Smooth muscle cell (in vitro differentiated cells): Measurements from ENCODE around the gene BAHCC1. TPM values are rescaled to one million over a fixed set of nuclear protein-coding genes. Genes with fewer than 3 reads are reported as not detected.

Experiments
- DNase-seq: peaks from one replicate; lab custom pipeline; 2025; ENCODE audit not compliant: unreplicated experiment; lab: John Stamatoyannopoulos, UW
- H2AFZ ChIP-seq: fragments of 200-600 bp; sonication (generic); 2 replicates; pipeline ENCODE4 v1.6.0; 2016; ENCODE audit warnings: antibody characterized with exemption, low read depth, mild to moderate bottlenecking
- H3F3A ChIP-seq: fragments of 200-600 bp; sonication (generic); 2 replicates; pipeline ENCODE4 v1.6.0; 2017; ENCODE audit warnings: antibody characterized with exemption, low read depth
- H3K27ac ChIP-seq: fragments of 200-600 bp; sonication (generic); 2 replicates; pipeline ENCODE4 v1.5.1; 2016; ENCODE audit warnings: low read depth, mild to moderate bottlenecking
- H3K27me3 ChIP-seq: fragments of 200-600 bp; sonication (generic); 2 replicates; pipeline ENCODE4 v1.6.1; 2016; ENCODE audit warnings: low read depth, mild to moderate bottlenecking
- H3K36me3 ChIP-seq: fragments of 200-600 bp; sonication (generic); 2 replicates; pipeline ENCODE4 v1.5.1; 2016; ENCODE audit warnings: low read depth
- H3K4me1 ChIP-seq: fragments of 200-600 bp; sonication (generic); 2 replicates; pipeline ENCODE4 v1.5.1; 2016; ENCODE audit warnings: low read depth
- H3K4me2 ChIP-seq: fragments of 200-600 bp; sonication (generic); 2 replicates; pipeline ENCODE4 v1.6.0; 2016; ENCODE audit warnings: mild to moderate bottlenecking
- H3K4me3 ChIP-seq: fragments of 200-600 bp; sonication (generic); 2 replicates; pipeline ENCODE4 v1.5.1; 2016; ENCODE audit warnings: mild to moderate bottlenecking
- H3K79me2 ChIP-seq: fragments of 200-600 bp; sonication (generic); 2 replicates; pipeline ENCODE4 v1.6.0; 2016; ENCODE audit warnings: low read depth, mild to moderate bottlenecking
- H3K9ac ChIP-seq: fragments of 200-600 bp; sonication (generic); 2 replicates; pipeline ENCODE4 v1.6.0; 2016; ENCODE audit warnings: low read depth
- H3K9me3 ChIP-seq: fragments of 200-600 bp; sonication (generic); replicated peaks from 2 replicates; pipeline ENCODE4 v1.5.1; 2016; ENCODE audit warnings: low read depth
- H4K20me1 ChIP-seq: fragments of 200-600 bp; sonication (generic); 2 replicates; pipeline ENCODE4 v1.6.0; 2016; ENCODE audit warnings: low read depth
- CTCF ChIP-seq: fragments of 200-600 bp; sonication (generic); IDR thresholded peaks from 2 replicates; pipeline ENCODE4 v1.5.1; 2017; ENCODE audit warnings: borderline replicate concordance, mild to moderate bottlenecking, antibody characterized with exemption; ENCODE audit not compliant: insufficient read depth, poor library complexity, severe bottlenecking
- WGBS: methylation state at CpG from one replicate; pipeline ENCODE4 v1.1.7; 2016; ENCODE audit warnings: low lambda C conversion rate; 5-methylcytosine and 5-hydroxymethylcytosine counted together
- polyA plus RNA-seq: library from polyadenylated mRNA; unstranded; fragments of >200 nt; fragmentation: Nextera tagmentation; extraction: Ambion mirVana; gene quantifications from 2 replicates; pipeline ENCODE4 v1.2.1, GENCODE V29; 2016
- total RNA-seq: library from RNA; depleted of rRNA; stranded (reverse); fragments of >200 nt; gene quantifications from 2 replicates; pipeline ENCODE4 v1.2.3, GENCODE V29; 2014

BAHCC1 gene
- total and polyA plus RNA-seq, 2 experiments from 2014 or later = 3.2 to 4.6 TPM

- no peaks in the 10 kb centered on the region for H3K79me2 ChIP-seq
- H3K27me3 ChIP-seq = no peaks in the 10 kb centered on the region
- no peaks in the 10 kb centered on the region for H3K4me1 ChIP-seq
- H3K9ac ChIP-seq = no peak overlapping the region
- no peak overlapping the region for H3K27ac ChIP-seq
- no peak for TF ChIP-seq CTCF
- no peak overlapping the region for H3K4me2 ChIP-seq
- no peaks in the 10 kb centered on the region for H4K20me1 ChIP-seq
- H3K4me3 ChIP-seq = no peak overlapping the region
- no peaks in the 10 kb centered on the region for H3K36me3 ChIP-seq
- no peak overlapping the region for H2AFZ ChIP-seq
- 97% methylated on average over 17 of the region's 27 CpGs for WGBS
- DNase-seq = no peak
- no peaks in the 10 kb centered on the region for H3K9me3 ChIP-seq
- no peaks in the 10 kb centered on the region for H3F3A ChIP-seq
Observed at GRCh38 chr17:81444610-81445339, 49.5 kb downstream of the BAHCC1 start.

GRCh38 chr17:81445642-81446503 is 50.6 kb downstream of the BAHCC1 start:
- Histone ChIP-seq H3F3A (no peaks in the 10 kb centered on the region), H3K9ac (no peak overlapping the region), H3K4me2 (no peak overlapping the region), H4K20me1 (no peaks in the 10 kb centered on the region), H3K4me3 (no peak overlapping the region), H3K27me3 (no peaks in the 10 kb centered on the region), H3K4me1 (no peaks in the 10 kb centered on the region), H3K79me2 (no peaks in the 10 kb centered on the region), H2AFZ (no peak overlapping the region), H3K27ac (no peak overlapping the region), H3K36me3 (no peaks in the 10 kb centered on the region), H3K9me3 (no peaks in the 10 kb centered on the region)
- no peak for DNase-seq
- TF ChIP-seq CTCF = no peak
- 89% methylated on average over 29 of the region's 30 CpGs for WGBS

- 96% methylated on average over 21 of the region's 25 CpGs for WGBS
- no peak overlapping the region for H3K4me3 ChIP-seq
Observed at GRCh38 chr17:81447331-81447933, 52.2 kb downstream of the BAHCC1 start.

More at GRCh38 chr17:81447331-81447933, 52.2 kb downstream of the BAHCC1 start:
- H3K27me3 ChIP-seq = no peaks in the 10 kb centered on the region
- no peak overlapping the region for H2AFZ ChIP-seq
- TF ChIP-seq CTCF = no peak
- no peaks in the 10 kb centered on the region for H3K4me1 ChIP-seq
- no peaks in the 10 kb centered on the region for H3K9me3 ChIP-seq
- no peak overlapping the region for H3K4me2 ChIP-seq
- no peaks in the 10 kb centered on the region for H3F3A ChIP-seq
- H3K79me2 ChIP-seq = no peaks in the 10 kb centered on the region
- no peak for DNase-seq
- H3K27ac ChIP-seq = no peak overlapping the region
- H3K9ac ChIP-seq = no peak overlapping the region
- H4K20me1 ChIP-seq = no peaks in the 10 kb centered on the region
- no peaks in the 10 kb centered on the region for H3K36me3 ChIP-seq
